HG02885 (cell line): Measurements from ENCODE around the gene KDM7A.
"Not testable (repeated sequence)": the region's sequence is repeated elsewhere in the genome, so short reads cannot be mapped to it uniquely, and the experiment has no call there.

Source experiments
- ATAC-seq: cut with Tn5 transposase; IDR thresholded peaks from one replicate; pipeline ENCODE4 v1.9.1; 2021; ENCODE audit warnings: mild to moderate bottlenecking; ENCODE audit not compliant: unreplicated experiment, poor library complexity

KDM7A gene

DNA sequence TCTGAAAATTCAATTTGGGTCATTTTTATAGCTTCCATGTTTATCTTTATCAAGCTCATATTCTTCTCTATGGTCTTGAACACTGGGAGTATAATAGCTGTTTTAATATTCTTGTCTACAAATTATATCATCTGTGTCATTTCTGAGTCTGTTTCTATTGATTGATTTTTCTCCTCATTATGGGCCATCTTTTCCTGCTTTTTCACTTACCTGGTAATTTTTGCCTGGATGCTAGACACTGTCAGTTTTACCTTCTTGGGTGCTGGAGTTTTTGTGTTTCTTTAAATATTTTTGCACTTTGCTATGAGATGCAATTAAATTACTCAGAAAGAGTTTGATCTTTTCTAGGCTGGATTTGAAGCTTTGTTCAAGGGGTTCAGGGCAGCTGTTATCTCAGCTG lies 26.8 kb upstream of the KDM7A start:
- ATAC-seq, result no peak

DNA sequence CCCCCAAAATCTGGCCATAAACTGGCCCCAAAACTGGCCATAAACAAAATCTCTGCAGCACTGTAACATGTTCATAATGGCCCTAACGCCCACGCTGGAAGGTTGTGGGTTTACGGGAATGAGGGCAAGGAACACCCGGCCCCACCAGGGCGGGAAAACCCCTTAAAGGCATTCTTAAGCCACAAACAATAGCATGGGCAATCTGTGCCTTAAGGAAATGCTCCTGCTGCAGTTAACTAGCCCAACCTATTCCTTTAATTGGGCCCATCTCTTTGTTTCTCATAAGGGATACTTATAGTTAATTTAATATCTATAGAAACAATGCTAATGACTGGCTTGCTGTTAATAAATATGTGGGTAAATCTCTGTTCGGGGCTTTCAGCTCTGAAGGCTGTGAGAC lies 26.2 kb upstream of the KDM7A start:
- not testable (repeated sequence) for ATAC-seq

DNA sequence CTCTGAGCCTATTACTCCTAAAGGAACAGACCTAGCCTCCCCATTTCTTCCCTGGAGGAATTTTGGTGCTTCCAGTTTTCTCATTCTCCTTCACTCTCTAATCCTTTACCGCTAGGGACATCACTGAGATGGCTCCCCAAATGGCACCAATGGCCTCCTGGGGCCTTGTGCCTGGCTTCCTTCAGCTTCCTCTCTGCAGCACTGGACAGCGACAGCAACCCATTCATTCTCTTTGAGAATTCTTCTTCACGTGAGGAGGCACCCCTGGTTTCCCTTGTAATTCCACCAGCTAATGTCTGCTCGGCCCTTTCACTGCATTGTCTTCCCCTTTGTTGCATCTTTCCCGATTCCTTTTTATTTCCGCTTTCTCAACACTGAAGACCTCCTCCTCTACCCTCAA lies 24.6 kb upstream of the KDM7A start:
- ATAC-seq, result no peak

DNA sequence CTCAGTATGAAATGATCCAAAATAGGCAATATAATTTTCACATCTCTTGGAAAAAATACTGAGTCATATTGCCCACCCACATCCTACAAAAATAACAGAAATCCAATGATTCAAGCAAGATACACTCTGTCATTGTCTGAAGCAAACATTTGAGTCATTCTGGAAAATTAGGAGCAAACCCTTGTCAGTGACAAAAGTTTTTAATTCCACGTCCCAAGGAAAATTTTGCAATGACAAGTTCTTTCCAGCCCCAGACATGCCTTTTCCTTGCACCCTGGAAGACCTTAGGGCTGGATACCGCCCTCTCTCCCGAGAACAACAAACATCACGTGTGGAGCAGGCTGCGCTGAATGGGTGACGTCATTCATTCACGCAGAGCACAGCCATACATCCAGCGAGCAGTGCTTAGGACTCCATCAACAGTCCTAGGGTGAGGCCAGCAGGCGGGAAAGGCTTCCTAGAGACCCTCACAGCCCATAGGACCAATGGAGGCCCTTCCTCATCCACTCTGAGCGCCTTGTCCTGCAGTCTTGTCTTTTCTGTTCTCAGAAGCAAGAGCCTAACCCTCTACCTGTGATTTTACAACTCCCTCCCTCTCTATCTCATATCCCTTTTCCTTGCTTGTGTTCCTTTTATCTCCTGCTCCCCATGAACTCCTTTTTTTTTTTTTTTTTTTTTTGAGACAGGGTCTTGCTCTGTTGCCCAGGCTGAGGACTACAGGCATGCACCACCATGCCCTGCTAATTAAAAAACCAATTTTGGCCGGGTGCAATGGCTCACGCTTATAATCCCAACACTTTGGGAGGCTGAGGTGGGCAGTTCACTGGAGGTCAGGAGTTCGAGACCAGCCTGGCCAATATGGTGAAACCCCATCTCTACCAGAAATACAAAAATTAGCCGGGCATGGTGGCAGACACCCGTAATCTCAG lies 23.5 kb upstream of the KDM7A start:
- no peak for ATAC-seq

DNA sequence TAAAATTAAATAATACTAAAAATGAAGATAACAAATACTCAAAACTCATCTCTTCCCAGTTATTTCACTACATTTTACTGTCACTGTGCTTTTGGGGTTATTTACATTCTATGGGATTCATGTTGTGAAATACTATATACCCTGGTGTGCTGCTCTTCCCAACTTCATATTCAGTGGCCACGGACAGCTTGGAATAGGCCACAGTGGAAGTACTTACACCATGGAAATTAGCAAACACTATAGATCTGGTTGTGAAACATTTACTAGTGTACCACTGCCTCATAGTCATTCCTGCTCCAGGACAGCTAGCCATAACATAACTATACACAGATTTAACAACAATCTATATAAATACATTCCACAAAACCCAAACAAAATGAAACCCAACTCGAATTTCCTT lies 21.2 kb upstream of the KDM7A start:
- ATAC-seq, result no peak

DNA sequence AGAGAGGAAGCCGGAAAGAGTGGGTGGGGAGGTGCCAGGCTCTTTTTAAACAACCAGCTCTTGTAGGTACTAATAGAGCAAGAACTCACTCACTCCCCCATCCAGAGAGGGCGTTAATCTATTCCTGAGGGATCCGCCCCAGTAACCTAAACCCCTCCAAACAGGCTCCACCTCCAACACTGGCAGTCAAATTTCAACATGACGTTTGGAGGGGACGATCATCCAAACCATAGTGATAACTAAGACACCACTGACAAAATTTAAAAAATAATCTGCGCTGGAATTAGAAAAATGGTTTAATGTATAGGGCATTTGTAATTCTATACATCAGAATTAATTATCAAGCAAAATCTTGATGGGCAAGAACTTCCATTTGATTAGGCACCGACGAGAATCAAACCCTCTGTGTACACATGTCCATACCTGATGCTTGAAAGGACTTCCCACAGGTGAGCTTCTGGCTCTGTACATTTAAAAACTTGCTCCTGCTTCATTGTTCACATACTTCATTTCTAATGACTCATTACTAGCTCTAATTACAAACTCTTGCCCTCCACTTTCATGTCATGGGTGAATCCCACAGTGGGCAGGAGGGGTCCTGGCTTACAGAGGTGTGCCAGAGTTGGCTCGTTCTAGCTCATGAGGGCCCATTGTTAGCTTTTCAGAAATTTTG lies 20.6 kb upstream of the KDM7A start:
- ATAC-seq, result no peak

DNA sequence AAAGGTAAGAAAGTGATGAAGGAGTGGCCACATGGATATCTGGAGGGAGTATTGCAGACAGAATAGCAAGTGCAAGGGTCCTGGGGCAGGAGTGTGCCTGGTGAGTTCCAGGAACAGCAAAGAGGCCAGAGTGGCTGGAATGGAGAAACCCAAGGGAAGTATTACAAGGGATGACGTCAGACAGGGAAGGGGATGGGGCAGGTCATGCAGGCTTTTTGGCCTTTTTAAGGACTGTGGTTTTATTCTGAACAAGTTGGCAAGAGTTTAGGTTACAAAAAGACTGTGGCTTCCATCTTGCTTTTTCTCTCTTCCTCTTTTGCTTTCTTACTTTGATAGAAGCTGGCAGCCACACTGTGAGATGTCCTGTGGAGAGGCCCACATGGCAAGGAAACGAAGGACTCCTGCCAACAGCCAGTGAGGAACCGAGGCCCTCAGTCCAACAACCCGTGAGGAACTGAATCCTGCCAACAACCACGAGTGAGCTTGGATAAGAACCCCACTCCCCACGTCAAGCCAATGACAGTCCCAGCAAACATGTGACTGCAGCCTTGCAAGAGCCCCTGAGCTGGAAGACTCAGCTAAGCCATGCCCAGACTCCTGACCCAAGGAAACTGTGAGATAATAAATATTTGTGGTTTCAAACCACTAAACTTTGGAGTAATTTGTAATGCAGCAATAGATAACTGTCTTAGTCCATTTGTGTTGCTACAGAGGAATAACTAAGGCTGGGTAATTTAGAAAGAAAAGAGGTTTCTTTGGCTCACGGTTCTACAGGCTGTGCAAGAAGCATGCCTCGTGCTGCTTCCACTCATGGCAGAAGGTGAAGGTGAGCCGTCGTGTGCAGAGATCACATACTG lies 19.8 kb upstream of the KDM7A start:
- ATAC-seq, result no peak

DNA sequence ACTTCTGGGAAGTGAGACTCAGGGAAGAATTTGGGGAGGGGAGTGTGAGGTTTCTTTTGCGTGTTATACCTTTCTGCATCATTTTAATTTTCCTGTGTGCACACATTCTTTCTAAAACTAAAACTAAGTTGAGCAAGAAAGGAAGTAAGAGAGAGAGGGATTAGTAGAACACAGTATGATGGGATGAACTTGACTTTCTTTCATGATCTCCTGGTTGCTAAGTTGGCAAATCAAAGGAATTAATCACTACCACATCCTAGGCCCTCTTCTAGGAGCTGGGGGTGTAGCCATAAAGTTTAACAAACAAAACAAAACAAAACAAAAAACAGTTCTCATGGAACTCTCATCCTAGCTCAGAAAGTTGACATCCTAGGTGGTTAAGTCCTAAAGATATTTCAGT lies 19.1 kb upstream of the KDM7A start:
- ATAC-seq, result no peak

DNA sequence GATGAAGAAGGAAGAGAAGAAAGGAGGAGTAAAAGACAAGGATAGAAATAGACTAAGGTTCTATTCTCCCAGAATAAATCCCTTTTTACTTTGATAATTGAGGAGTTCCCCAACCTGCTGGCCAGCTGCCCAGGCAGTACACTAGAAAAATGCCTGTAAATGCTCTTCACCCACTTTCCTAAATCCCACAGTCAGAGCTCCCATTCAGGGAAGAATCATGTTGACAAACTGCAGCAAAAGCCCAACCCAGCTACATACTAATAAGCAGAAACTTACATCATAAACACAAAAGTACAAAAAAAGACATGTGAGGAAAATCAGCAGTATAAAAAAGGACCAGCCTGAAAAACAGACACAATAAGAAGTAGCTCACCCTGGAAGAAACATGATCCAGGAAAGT lies 15.8 kb upstream of the KDM7A start:
- no peak for ATAC-seq

DNA sequence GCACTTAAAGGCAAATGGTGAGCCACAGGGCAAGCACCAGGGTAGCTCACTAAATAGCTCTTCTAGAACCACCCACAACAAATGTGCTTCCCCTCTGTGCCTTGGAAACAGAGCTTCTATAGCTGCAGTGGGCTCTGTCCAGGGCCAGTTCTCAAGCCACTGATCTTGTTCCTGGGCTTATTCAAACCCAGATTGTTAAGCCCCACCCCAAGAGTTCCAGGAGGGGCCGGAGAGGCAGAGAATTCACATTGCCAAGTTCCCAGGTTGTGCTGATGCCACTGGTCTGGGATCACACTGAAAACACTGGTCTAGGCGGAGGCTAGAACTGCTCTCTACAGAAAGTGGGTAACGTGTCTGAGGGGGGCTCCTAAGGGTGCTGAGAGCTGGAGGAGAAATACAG lies 15.4 kb upstream of the KDM7A start:
- no peak for ATAC-seq

DNA sequence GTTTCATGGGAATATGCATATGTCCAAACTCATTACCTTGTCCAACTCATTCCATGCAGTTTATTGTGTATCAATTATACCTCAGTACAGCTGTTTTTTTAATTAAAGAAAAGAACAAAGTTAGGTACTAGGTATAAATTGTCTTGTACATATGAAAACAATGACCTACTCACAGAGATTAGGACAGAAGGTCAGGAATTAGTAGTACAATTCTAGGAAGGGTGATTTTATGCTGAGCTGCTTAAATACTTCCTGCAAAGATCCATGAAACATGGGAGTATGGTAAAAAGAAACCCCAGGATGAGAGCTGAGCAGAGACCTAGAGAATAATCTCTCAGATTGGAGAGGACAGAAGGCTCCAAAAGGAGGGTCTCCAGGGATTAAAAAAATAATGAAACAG lies 13.8 kb upstream of the KDM7A start:
- ATAC-seq, result no peak

DNA sequence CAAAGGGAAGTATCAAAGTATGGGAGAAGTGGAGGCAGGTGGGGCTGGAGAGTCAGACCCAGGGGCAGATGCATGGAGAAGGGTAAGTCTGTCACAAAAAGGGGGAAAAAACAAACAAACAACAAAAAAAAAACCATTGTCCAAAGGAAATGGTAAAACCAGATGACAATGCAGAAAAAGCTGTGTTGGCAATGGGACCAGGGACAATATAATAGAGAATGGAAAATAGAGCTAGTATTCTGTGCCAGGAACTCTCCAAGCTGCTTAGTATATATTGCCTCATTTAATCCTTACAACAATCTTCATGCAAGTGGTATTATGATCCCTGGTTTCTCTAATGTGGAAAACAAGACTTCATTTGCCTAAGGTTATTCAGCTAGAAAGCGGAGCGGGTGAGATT lies 13.1 kb upstream of the KDM7A start:
- ATAC-seq, result no peak

DNA sequence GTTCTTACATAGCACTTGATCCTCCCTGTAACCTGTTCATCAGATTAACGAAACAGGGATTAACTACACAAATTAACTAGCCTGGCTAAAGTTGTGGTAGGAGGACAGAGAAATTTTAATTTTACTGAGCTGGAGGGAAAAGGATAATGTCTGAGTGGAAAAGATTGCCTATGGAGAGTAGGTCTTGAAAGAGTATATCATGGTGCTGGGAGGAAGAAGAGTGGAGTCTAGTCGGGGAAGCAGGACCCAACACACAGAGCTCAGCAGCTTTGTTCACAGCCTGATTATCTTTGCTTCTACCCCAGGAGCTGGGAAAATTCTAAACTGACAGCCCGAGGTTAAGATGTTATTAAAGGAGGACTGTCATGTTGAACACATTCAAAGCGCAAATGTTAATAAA lies 6.1 kb upstream of the KDM7A start:
- no peak for ATAC-seq

DNA sequence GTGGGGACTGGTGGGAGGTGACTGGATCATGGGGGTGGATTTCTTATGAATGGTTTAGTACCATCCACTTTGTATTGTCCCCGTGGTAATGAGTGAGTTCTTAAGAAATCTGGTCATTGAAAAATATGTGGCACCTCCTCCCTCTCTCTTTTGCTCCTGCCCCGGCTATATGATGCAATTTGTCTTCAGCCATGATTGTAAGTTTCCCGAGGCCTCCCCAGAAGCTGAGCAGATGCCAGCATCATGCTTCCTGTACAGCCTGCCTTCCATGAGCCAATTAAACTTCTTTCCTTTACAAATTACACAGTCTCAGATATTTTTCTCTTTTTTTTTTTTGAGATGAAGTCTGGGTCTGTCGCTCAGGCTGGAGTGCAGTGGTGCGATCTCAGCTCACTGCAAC lies 2.6 kb upstream of the KDM7A start:
- no peak for ATAC-seq

DNA sequence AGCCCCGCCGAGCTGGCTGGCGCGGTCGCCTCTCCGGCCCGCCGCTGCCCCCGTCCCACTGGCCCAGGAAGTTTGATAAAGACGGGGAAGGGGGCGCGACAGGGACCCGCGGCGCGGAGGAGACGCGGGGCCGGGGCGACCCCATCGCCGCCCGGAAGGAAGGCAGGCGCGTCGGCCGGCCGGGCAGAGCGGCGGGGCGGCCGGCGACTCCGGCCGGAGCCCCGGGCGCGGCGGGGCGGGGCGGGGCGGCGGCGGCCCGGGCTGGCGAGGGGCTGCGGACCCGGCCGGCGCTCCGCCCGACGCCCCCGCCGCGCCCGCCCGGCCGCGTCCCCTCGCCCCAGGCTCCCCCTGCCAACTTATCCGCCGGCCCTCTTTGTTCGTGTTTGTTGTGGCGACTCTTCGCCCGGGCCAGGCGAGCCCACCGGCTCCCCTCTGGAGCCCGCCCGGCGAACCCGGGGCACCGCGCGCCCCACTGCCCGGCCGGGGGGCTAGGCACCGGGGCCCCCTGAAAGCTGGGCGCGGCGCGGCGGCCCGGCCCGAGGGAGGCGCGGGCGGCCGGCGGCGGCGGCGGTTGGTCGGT lies 571 bp downstream of the KDM7A start:
- ATAC-seq, result peak; percentile 12

DNA sequence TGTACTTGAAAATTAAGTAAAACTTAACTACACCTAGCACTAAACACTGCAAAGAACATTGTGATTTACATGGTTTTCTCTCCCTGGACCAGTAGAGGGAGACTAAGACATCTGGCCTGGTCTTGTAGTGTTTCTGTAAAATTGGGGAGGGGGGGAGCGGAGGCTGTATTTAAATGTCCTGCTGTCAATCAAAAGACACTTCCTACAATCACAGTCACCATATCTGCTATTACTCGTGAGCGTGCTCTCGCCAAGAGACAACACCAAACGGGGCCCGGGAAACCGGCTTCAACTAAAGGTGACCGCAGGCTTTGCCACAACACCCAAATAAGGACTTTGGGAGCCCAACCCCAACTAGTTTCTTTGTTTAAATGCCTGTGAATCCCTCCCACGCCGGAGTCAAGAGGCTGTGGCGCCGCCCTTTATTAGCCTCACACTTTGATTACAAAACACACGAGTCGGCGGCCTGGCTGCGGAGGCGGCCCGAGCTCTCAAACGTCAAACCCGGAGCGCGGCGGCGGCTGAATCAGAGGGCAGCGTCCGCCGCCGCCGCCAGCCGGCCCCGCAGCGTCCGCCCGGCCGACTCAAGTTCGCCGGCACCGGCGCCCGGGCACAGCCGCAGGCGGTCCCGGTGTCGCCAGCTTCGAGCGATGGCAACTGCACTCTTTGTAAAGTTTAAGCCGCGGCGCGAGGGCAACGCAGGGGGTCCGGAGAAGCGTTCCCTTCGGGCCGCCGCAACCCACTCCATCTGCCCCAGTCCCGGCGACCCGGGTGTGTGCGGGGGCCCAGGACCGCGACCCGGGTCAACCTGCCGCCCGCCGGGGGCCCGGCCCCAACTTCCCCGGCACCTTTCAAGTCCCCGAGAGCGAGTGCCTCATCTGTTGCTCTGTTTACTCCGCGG lies 1.3 kb downstream of the KDM7A start:
- ATAC-seq, result peak; percentile 56

DNA sequence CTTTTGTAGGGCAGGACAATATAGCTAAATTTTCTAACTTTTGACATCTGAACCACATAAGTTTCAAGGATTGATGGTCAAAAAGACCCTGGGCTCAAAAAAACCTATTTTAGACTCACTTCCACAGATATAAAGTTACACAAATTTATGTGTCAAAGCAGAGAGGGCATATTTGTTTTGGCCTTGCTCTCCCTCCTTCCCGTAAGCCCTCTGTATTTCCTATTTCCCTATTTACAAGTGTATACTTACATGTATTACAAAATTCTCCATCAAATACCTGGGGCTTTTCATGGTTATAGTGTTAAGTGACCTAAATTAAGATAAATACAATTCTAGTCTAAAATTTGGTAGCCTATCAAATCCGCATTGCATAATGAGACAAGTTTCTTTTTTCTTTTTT lies 2.6 kb downstream of the KDM7A start:
- ATAC-seq, result no peak

DNA sequence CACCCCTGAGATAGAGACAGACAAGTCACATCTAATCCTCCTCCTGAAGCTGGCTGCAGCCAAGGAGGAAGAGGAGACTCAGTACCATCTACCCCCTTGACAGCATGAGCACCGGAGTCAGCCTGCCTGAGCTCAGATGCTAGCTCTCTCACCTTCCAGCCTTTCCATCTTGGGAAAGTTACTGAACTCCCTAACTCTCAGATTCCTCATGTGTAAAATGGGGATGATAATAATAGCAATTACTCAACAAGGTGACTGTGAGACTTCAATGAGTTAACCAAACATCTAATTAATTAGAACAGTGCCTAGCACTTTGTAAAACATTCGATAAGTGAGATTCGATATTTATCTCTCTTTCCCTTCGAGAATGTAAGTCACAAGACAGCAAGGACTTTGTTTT lies 6.4 kb downstream of the KDM7A start:
- ATAC-seq, result no peak

DNA sequence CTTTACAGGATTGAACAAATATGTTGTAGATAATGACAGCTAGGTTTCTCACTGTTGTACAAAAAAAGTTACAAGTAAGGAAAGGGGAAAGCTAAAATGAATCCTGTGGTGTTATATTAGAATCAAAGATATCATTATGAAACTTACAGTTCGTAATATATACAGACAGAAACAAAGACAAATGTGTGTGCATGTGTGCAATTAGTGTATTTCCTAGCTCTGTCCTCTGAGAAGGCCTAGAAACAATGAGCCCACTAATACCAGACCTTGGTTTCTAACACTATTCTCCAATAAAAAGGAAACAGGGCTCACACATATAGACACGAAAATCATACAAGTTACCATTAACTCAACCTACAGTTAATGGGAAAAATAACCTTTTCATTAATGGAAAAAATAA lies 8.0 kb downstream of the KDM7A start:
- ATAC-seq, result no peak

DNA sequence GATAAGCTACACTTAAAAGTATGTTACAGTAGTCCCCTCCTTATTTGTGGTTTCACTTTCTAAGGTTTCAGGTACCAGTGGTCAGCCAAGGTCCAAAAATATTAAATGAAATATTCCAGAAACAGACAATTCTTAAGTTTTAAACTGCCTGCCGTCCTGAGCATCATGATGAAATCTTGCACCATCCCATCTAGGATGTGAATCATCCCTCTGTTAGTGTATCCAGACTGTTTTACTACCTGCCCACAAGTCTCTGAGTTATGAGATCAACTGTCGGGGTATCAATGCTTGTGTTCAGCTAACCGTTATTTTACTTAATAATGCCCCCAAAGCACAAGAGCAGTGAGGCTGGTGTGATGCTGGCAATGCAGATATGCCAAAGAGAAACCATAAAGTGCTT lies 11.4 kb downstream of the KDM7A start:
- no peak for ATAC-seq
